Activated CD8-positive, alpha-beta memory T cell treated with anti-CD3 and anti-CD28 coated beads for 4 hours (primary cell): ENCODE data around the gene PCK2.
A peak's percentile ranks its signal among the peaks of the same experiment; 100 is the strongest.
"Not testable (repeated sequence)": the region's sequence is repeated elsewhere in the genome, so short reads cannot be mapped to it uniquely, and the experiment has no call there.

ENCODE experiments used
- DNase-seq, 2 donors: peaks; one replicate each; pipeline ENCODE4 v3.0.0-alpha.2; 2020; ENCODE audit warnings: low read depth in 2 of 2

Gene PCK2

DNA sequence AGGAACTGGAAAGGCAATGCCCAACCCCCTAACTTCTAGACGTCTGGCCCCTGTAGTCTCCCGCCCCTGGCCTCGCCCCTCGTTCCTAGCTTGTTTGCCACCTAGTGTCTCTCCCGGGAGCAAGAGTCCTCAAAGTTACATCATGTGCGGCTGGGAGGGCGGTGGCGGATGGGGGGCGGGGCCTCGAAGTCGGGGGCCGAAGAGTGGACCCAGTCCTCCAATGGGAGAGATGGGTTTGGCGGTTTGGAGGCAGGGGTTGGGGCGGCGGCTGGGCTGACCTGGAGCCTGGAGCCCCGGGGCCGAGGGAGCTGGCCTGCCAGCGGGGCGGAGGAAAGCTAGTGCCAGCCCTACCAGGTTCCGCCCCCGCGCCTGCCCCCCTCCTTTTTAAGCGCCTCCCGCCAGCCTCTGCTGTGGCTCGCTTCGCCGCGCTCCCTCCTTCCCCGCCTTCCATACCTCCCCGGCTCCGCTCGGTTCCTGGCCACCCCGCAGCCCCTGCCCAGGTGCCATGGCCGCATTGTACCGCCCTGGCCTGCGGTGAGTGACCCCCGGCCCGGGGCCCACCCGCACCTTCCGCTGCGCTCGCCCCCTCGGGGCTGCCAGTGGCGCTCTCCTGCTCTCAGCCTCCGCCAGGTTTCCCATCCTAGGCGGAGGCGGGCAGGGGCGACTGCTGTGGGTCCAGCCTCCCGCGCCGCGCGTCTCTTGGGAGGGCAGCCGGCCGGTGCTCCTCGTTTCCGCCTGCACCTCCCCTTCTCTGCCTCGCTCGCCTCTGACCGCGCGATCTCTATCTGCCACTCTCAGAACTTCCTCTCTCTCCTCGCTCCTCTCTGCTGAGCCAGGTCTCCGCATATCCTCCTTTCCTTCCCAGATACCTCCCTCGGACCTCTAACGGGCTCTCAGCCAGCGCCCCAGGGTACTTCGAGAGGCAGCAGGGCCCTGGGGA, at the start of gene PCK2:
Gene PCK2 (plus strand): TSS at position 411 of the 940 bp plus-strand sequence. CDS start 95 bp downstream, at position 506.
- DNase-seq, result peak; percentile 71 to 72

GRCh38 chr14:24049002-24049401, 45.1 kb upstream of the PCK2 start:
- DNase-seq, result not testable (repeated sequence)

DNA sequence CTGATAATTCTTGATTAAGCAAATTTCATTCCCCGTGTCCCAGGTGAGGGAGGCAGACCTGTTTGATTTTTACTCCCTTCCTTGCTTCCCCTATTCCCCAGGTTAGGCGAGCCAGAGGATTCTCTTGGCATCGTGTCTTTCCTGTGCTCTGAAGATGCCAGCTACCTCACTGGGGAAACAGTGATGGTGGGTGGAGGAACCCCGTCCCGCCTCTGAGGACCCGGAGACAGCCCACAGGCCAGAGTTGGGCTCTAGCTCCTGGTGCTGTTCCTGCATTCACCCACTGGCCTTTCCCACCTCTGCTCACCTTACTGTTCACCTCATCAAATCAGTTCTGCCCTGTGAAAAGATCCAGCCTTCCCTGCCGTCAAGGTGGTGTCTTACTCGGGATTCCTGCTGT, 43.4 kb upstream of the PCK2 start:
- not testable (repeated sequence) for DNase-seq

- no peak for DNase-seq
These were observed 42.8 kb upstream of the PCK2 start for GRCh38 chr14:24051176-24051788.

DNA sequence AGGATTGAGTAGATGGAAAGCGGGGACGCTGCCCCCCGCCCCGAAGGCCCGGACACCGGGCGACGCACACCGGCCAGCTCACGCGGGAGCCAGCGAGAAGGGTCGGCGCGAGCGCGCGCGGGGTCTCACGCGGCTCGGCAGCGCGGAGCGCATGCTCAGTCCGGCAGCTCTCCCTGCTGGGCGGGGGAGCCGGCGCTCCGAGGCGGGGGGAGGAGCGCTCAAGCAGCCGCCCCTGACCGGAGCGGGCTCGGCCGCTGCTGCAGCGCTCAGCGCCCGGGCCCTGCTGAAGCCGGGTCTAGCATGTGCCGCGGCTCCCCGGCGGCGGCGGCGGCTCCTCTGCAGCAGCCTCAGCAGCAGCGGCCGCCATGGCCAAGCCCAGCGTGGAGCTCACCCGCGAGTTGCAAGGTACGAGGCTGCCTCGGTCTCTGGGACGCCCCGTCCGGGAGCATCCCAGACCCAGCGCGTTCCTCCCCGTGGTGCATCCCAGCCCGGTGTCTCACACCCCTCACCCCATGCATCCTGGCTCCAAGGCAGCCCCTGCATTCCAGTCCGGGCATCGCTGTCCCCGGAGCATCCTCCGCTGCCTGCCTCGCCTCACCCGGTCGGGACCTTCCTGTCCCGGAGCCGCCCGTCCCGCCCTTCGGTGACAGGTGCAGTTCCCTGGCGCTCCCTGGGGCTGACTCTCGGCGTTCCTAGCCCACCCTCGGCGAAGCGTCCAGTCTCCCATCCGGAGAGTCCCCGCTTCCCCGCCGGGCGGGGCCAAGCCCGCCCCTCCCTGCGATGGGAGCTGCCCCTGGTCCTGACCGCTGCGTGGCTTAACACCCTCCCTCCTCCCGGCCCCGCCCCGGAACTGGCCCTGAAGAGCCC, 42.1 kb upstream of the PCK2 start, which contains the start of gene CARMIL3:
Gene CARMIL3 (plus strand): TSS at position 221 of the 867 bp plus-strand sequence. CDS start 145 bp downstream, at position 366.
- DNase-seq, result peak in 1 of 2 donors; percentile 20

- peak; percentile 60 to 63 for DNase-seq
These were observed 41.2 kb upstream of the PCK2 start for GRCh38 chr14:24052656-24053547.

DNA sequence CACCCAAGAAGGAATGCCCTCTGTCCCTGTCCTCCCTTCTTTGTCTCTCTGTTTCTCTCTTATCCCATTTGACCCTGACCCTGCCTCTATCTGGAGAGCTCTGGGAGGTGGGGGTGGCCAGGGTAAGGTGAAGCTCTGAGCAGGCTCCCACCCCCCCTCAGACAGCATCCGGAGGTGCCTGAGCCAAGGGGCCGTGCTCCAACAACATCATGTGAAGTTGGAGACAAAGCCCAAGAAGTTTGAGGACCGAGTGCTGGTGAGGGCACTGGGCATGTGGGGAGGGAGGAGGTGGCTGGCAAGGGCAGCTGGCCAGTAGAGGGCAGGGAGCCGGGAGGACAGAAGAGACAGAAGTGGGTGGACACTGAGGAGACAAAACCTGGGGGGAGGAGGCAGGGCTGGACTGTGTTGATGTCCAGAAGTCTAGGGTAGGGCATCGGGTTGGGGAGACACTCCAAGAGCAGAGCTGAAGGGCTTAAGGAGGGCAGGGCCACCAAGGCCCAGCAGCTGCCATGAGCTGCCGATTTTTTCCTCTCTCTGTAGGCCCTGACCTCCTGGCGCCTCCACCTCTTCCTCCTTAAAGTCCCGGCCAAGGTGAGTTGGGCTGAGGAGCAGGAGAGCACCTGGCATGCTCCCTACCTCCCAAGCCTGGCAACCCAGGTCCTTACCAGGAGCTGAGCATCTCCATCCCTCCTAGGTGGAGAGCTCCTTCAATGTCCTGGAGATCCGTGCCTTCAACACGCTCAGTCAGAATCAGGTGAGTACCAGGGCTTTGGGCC, 40.4 kb upstream of the PCK2 start:
- DNase-seq, result no peak

DNA sequence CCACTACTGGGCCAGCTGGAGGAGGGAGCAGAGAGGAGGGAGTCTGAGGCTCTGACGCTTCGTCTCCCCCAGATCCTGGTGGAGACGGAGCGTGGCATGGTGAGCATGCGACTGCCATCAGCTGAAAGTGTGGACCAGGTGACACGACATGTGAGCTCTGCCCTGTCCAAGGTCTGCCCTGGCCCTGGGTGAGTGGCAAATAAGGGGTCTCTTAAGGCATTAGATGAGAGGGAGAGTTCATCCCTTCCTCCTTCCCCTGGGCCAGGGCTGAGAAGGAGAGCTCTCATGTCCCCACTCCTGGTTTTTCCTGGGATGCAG, 39.8 kb upstream of the PCK2 start:
- no peak for DNase-seq

DNA sequence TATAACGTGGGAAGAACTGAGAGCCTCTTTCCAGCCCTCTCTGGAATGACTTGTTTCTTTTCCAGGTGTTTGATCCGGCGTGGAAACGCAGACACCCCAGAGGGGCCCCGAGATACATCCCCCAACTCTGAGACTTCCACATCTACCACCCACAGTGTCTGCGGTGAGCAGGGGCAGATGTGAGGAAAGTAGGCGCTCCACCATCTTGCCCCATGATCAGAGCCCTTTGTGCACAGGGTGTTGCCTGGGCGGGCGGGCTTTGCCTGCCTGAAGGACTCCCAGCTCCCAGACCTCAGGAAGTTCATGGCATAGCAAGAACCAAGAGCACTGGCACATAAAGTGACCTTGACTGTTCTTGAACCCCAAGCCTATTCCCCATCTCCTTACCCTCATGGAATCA, 39.5 kb upstream of the PCK2 start:
- no peak for DNase-seq

DNA sequence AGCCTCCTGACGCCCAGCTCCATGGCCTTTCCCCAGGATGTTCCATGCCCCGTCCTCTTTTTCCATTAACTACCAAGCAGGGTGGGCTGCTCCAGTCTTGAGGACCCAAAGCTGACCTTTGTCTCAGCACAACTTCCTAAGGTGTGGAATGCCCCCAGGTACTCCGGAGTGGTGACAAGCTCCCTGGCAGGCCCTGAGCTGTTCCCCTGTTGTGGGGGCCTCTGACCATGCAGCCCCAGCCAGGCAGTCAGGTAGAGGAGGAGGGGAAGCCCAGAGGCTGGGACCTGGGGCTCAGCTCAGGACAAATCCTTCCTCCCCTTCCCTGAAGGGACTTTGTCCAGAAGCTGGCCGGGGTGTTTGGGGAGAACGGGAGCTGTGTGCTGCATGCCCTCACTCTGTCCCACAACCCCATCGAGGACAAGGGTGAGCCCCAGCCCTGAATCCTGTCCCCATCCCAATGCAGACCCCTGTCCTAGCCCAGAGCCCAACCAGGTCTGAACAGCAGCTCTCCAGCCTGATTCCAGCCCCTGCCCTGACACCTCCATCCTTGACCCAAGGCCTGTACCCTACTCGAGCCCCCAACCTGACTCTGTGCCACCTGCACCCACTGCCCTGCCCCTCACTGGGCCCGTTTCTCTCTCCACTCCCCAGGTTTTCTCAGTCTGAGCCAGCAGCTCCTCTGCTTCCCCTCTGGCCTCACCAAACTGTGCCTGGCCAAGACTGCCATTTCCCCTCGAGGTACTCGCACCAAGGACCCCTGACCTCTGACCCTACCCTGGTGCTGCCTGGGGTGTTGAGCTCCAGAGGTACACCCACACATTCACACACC, 37.9 kb upstream of the PCK2 start:
- no peak for DNase-seq

DNA sequence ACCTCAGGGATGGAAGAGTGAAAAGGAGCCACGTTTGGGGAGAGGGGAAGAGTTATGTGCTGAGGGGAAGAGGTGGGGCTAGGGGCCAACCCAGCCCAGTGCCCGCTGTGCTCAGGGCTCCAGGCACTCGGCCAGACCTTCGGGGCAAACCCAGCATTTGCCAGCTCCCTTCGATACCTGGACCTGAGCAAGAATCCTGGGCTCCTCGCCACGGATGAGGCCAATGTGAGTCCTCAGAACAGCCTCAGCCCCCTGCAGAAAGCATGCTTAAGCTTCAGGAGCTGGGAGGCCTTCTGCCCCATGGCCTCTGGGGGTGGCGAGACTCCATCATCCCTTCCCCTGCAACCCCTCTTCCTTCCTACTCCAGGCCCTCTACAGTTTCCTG, 37.3 kb upstream of the PCK2 start:
- no peak for DNase-seq

DNA sequence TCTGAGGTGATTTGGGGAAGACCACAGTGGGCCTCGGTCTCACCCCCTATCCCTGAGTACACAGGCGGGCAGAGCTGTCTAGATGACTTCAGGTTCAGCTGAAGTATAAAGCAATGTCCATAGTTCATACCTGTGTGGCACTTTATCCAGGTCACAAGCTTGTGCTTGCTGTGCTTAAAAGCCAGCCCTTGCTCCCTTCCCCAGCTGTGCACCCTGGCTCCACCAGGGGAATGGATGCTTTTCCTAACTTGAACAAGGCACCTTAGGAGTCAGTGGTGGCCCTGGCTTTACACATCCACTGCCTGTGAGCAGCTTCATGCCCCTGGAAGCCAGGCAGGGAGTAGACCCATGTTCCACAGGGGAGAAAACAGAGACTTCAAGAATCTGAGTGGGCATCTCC, 36.8 kb upstream of the PCK2 start:
- no peak for DNase-seq

DNA sequence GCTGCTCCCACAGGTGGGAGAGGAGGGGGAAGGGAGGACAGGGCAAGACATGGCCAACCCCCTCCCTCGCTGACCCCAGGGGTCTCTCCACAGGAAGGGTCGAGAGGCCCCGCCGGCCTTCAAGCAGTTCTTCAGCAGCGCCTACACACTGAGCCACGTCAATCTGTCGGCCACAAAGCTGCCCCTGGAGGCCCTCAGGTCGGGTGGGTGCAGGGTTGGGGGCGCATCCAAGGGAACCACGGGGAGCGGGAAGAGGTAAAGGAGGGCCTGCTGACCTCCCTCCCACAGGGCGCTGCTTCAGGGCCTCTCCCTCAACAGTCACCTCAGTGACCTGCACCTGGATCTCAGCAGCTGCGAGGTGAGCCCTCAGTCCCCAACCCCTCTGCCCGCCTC, 36.2 kb upstream of the PCK2 start:
- DNase-seq, result no peak

- no peak for DNase-seq
These were observed 35.7 kb upstream of the PCK2 start for GRCh38 chr14:24058260-24058950.

DNA sequence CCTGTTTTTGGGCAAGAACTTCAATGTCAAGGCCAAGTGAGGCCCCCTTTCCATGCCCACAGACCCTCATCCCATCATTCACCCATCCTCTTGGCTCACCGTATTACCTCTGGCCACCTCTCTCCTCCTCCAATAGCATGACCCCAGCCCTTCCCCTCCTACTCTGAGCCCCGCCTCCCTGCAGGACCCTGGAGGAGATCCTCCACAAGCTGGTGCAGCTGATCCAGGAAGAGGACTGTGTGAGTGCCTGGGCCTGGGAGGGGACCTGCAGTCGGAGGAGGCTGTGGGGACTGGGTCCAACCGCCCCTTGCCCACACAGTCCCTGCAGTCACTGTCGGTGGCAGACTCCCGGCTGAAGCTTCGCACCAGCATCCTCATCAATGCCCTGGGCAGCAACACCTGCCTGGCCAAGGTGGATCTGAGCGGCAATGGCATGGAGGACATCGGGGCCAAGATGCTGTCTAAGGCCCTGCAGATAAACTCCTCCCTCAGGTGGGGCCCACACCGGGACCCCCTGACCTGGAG, 35.1 kb upstream of the PCK2 start:
- DNase-seq, result no peak

- DNase-seq, result no peak
These were observed 34.2 kb upstream of the PCK2 start for GRCh38 chr14:24059841-24060388.

- DNase-seq, result no peak
These were observed 33.7 kb upstream of the PCK2 start for GRCh38 chr14:24060443-24060842.
